Activated naive CD8-positive, alpha-beta T cell treated with anti-CD3 and anti-CD28 coated beads, Interleukin-2, amount 50 U/mL, for 16 hours (primary cell): ENCODE results near the gene CRACDL.

ENCODE experiments used
- DNase-seq: peaks from one replicate; pipeline ENCODE4 v3.0.0-alpha.2; 2020; ENCODE audit warnings: low read depth, low spot score

The CRACDL gene

DNA sequence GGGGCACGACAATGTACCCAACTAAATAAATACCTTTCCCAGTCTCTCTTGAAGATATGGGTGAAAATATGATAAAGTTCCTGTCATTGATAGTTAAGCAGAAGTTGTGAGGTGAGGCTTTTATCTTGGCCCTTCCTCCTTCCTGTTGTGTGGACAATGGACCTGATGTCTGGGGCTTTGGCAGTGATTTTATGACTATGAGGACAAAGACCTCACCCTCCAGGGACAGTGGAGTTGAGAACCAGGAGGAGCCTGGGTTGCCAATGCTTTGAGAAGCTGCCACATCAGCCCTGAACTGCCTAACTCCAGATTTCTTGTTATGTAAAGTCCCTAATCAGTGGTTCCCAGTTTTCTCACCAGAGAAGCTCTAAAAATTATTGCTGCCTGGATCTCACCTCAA, 184.3 kb downstream of the CRACDL start:
- no peak for DNase-seq

DNA sequence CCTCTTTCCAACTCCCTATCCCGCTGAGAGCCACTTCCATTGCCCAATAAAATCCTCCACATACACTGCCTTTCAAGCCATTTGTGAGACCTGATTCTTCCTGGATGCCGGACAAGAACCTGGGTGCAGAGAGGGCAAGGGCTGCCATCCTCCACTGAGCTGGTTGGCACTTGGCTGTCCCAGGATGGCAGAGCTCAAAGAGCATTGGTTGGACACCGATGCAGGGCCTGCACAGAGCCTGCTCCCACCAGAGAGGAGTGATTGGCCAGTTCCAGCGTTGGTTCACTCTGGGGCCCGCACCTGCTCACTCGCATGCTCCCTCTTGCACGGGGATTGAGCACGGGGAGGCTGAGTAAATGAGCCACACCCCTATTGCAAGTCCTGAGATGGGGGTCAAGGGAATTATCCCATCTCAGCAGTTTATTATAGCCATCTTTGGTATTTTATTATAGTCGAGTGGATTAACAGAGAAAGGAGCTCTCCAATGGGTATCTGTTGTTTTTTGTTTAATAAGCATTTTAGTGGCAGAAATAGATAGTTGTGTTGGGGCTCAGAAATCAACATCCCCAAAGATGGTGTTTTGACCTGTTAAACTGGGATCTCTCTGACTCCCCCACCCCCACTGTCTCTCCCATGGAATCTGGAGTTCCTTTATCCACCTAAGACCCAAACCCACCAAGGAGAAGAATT, 185.3 kb downstream of the CRACDL start:
- DNase-seq: no peak

DNA sequence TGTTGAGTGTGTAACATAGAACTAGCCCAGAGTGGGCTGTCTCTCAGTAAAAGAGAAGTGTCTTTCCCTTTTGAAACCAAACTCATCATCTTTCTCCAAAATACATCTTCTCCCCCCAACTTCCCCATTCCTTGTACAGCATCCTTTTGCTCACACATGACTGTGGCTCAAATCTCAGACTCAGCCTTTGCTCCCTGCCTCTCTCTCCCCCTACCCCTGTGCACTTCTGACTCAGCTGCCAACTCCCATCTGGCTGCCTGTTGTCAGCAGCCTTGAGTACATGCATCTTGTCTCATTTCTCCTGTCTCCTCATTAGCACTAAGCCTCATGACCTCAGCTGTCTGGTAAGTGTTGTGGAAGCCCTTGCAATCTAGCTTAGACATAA, 187.0 kb downstream of the CRACDL start:
- no peak for DNase-seq

DNA sequence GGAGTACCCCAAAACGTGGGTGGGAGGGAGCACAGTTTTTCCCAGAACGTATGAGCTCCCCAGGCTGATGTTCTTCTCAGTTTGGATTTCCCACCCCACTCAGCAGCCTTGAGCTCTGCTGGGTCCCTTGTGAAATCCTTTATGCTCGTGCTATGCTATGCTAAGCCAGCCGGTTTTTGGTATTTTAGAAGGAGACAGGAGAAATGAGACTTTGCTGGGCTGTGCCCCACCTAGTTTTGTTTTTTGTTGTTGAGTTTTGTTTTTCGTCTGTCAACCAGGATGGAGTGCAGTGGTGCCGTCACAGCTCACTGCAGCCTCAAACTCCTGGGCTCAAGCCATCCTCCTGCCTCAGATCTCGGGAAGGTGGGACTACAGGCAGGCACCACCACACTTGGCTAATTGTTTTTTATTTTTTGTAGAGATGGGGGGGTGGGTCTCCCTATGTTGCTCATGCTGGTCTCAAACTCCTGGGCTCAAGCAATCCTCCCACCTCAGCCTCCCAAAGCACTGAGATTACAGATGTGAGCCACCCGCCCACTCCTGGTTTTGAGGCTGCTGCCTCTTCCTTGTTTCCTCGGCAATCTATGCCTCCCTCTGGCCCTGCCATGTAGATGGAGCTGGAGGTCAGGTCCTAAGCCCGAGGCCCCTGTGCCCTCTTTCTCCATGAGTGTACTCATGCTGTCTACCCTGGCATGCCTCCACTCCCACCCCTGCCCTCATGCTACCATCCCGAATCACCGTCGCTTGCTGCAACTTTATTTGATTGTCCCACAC, 187.5 kb downstream of the CRACDL start:
- no peak for DNase-seq

DNA sequence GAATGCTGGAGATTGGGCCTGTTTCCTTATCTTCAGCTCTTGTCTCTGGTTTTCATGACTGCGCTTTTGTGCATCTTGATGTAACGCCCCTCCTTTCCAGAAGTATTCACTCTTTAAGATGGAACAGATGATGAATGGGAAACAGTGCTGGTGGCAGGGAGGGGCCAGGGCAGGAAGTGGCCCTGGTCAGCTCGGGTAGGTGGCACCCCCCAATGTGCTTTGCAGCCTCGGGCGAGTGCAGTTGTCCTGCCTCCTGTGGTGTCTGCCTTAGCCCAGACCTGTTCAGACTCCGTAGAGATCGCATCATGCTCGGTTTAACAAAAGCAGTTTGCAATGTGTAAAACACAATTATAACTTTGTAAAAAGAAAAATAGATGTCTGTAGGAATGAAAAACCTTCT, 188.1 kb downstream of the CRACDL start:
- DNase-seq: no peak

DNA sequence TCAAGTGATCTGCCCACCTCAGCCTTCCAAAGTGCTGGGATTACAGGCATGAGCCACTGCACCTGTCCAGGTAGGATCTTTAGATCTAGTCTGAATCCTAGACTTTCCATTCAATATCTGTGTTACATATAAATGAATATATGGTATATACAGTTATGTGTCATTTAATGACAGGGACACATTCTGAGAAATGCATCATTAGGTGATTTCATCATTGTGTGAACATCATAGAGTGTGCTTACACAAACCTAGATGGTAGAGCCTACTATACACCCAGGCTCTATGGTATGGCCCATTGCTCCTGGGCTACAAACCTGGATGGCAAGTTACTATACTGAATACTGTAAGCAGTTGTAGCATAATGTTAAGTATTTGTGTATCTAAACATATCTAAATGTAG, 189.6 kb downstream of the CRACDL start:
- DNase-seq: no peak

DNA sequence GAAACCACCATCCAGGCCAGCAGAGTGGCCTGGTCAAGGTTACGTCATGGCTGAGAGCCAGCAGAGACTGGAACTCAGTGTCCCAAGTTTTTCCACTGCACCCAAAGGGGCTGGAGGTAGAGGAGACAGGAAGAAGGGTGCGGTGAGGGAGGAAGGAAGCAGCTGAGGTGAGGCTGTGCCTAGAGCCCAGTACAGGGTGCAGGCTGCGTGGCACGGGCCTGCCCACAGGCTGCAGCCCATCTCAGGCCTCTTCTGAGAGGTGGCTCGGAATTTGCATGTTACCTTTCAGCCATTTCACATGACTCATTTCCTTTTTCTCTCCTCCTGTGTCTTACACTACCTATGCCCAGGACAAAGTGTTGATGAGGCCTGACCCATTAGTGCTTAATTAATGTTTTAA, 191.4 kb downstream of the CRACDL start:
- DNase-seq: no peak
